Measurements from ENCODE around the gene CYCS.
A peak's percentile ranks its signal among the peaks of the same experiment; 100 is the strongest.
"Not testable (repeated sequence)": the region's sequence is repeated elsewhere in the genome, so short reads cannot be mapped to it uniquely, and the experiment has no call there.

The CYCS gene

DNA sequence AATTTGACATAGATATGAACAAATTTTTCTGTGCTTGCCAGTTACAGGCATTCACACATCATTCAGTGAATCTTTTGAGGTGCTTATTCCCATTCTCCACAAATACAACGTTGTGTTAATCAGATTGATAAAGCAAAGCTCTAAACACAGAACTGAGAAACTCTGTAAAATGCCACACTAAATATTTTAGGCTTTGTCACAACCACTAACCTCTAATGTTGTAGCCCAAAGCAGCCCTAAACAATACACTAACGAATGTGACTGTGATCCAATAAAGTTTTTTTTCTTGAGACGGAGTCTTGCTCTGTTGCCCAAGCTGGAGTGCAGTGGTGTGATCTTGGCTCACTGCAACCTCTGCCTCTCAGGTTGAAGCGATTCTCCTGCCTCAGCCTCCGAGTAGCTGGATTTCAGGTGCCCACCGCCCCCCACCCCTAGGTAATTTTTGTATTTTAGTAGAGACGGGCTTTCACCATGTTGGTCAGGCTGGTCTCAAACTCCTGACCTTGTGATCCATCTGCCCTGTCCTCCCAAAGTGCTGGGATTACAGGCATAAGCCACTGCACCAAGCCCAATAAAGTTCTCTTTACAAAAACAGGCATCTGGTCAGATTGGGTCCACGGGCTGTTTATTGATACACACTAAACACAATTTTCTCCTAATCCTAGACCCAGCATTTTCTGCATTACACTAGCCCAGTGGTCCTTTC is 6.9 kb downstream of the CYCS start:
- DNase-seq (ENCODE audit: low spot score) = no peak

DNA sequence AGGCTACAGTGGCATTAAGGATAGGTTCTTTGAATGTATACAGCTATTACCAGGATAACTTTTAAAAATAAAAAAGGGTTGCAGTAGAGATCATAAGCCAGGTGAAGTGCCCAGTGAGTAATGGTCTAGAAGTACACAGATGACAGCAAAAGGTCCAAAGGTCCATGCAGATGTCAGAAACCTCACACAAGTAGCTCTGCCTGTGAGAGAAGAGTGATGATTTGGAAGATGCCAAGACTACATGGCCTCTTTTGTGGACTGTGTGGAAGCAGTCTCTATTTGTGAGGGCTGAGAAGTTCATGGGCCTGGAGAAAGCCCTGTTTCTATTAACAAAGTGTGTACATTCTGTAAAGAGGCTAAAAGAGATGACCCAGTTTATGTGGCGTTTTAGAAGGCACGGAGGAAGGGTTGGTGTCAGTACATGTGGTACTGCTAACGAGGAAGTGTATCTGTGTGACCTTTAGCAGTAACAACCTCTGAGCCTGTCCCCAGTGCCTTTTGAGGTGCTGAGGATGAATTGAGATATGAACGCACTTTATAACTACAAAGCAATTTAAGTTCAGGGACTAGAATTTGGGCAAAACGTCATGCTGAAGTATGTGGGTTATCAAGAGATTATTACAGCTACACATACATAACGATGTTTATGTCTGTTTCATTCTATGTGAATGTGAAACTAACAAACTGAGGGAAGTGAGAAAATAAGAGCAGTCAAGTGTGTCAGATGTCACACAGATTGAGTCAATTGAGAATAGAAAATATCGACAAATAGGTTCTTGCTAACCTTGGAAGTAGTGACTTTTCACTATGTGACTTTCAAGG is 7.6 kb downstream of the CYCS start:
- no peak for DNase-seq (ENCODE audit: low spot score)

DNA sequence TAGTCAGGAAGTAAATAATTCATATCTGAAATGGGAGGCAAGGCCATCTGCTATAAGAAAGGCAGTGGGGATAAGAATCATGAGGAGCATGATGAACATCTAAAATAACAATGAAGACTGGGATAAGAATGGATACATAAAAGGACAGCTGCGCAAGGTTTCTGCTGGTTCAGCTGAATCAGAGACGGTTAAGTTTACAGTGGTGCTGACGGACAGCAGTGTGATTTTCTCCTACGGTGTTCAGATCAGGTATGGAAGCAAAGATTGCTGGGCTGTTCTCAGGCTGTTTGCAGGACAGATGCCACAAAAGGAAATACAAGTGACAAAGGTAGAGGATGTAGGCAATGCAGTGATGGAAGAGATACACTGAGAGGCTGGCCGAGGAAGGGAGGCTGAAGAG is 8.4 kb downstream of the CYCS start:
- no peak for DNase-seq (ENCODE audit: low spot score)

DNA sequence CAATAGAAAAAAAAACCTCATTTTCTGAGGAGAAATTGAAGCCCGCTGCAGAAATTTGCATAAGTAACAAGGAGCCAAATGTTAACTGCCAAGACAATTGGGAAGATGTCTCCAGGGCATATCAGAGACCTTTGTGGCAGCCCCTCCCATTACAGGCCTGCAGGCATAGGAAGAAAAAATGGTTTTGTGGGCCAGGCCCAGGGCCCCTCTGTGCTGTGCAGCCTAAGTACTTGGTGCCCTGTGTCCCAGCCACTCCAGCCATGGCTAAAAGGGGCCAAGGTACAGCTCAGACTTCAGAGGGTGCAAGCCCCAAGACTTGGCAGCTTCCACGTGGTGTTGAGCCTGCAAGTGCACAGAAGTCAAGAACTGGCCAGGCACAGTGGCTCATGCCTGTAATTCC is 14.5 kb downstream of the CYCS start:
- DNase-seq (ENCODE audit: low spot score) = not testable (repeated sequence)

DNA sequence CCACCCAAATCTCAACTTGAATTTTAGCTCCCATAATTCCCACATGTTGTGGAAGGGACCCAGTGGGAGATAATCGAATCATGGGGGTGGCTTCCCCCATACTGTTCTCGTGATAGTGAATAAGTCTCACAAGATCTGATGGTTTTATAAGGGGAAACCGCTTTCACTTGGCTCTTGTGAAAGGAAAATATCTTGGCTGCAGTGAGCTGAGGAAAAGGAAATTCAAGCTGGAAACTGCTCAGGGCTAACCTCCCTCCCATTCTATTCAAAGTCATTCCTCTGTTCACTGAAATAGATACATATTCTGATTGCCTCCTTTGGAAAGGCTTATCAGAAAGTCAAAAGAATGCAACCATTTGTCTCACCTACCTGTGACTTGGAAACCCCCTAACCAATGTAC is 15.8 kb downstream of the CYCS start:
- DNase-seq (ENCODE audit: low spot score) = no peak

DNA sequence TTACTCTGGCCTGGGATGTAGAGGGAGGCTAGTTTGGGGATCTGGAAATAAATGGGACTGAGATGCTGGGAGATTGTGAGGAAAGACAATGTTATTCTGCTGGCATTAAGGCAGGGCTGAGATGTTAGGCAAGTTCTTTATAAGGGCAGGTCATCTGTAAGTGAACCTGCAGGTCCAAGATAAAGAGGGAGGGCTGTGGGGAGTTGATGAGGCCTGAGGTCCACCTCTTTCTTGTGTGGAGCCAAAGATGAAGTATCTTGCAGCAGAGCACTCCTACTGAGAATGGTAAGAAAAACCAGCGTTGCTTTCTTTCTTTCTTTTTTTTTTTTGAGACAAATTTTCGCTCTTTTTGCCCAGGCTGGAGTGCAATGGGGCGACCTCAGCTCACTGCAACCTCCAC is 19.1 kb downstream of the CYCS start:
- no peak for DNase-seq (ENCODE audit: low spot score)

DNA sequence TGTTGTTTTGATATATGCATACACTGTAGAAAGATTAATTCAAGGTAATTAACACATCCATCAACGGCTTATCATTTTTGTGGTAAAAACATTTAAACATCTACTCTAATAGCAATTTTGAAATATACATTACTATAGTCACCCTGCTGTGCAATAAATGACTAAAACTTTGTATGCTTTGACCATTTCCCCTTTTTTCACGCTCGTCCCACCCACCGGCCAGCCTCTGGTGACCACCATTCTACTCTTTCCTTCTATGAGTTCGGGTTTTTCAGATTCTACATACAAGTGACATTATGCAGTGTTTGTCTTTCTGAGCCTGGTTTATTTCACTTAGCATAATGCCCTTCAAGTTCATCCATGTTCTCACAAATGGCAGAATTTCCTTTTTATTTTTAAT is 21.3 kb downstream of the CYCS start:
- DNase-seq (ENCODE audit: low spot score) = no peak

DNA sequence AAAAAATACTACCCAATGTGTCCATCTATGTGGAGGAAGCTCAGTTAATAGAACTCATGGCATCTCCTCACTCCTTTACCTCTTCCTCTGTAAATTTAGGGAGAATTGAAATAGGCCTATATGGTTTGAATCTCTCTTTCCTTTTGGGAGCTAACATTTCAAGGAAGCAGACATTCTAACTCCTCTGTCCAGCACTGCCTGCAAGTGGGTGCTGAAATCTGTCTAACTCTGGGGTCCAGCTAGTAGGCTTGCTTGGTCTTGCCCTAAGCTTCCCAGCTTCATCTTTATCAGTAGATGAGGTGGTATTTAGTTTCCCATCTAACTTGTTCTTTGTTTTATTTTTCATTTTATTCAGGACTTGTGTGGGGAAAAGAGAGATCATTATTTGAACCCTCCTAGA is 23.2 kb downstream of the CYCS start:
- no peak for DNase-seq (ENCODE audit: low spot score)

DNA sequence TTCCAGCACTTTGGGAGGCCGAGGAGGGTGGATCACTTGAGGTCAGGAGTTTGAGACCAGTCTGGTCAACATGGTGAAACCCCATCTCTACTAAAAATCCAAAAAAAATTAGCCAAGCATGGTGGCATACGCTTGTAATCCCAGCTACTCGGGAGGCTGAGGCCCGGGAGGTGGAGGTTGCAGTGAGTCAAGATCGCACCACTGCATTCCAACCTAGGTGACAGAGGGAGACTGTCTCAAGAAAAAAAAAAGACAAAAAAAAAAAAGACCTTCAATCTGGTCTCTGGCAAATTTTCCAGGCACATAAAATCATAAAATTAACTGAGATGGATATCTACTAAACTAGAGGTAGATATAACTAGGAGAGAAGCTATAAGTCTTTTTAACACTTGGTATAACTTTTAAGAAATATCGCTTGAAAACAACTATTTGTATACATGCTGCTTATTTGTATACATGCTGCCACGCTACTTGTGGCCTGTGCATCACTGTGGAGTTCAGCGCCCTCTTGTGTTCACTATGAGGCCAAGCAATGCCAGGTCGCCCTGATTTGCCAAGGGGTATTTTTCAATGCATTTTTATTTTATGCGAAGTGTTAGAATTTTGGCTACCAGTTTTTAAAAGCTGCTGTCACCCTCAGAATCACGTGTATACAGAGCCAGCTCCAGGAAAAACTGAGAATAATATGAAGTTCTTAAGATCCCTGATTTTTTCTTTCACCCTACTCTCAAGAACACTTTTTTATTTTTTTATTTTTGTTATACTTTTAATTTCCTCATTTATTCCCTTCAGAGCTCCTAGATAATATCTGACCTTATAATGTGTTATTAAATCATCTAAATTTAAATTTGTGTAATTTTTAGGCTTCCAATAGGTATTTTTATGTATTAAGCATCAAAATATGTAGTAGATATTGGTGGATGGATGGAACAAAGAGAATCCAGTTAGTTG is 26.7 kb downstream of the CYCS start:
- DNase-seq (ENCODE audit: low spot score) = peak; percentile 77

DNA sequence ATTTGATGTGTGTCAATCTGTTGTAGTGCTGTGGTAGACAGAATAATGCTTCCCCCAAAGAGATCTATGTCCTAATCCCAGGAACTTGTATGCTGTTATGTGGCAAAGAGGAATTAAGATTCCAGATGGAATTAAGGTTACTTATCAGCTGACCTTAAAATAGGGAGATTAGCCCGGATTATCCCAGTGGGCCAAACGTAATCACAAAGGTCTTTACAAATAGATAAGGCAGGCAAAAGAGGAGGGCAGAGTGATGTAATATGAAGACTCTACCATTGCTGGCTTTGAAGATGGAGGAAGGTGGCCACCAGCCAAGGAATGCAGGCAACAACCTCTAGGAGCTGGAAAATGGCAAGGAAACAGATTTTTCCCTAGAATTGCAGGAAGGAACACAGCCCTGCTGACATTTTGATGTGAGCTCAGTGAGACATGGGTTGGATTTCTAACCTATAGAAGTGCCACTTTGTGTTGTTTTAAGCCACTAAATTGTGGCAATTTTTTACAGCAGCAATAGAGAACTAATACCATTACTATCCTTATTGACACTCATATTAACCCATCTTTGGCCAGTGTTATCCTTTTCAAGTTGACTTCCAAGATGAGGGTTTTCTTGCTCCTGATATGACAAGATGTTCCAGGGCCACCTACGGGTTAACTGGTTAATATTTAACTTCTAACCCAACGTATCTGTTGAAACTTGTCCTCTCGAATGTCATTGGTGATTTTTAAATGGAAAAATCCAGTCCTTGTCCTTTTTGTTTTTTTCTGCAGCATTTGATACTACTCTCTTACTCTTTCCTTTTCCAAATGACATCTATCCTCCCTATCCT is 29.3 kb downstream of the CYCS start:
- no peak for DNase-seq (ENCODE audit: low spot score)

DNA sequence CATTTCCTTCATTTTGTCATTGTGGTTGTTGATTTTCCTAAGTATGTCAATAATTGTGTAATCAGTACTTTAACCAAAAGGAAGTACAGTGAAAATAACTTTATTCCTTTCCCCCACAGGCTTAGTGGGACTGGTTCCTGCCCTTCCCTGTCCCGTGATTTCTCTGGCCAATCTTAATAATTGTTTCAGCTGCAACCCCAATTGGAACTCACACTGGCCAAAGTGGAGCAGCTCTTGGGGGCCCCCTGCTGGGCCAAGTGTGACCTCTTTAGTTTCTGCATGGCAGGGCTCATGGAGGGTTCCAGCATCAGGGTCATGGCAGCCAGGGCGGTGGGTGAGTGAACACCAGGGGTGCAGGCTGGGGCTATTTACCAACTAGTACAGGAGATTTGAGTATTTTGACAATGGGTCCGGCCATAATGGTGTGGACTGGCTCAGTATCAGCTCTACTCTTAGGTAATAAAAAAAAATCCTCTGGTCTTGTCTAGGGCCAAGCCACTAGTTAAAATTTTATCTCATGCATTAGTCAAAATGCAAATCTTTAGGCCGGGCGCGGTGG is 31.7 kb downstream of the CYCS start:
- DNase-seq (ENCODE audit: low spot score) = peak; percentile 74

DNA sequence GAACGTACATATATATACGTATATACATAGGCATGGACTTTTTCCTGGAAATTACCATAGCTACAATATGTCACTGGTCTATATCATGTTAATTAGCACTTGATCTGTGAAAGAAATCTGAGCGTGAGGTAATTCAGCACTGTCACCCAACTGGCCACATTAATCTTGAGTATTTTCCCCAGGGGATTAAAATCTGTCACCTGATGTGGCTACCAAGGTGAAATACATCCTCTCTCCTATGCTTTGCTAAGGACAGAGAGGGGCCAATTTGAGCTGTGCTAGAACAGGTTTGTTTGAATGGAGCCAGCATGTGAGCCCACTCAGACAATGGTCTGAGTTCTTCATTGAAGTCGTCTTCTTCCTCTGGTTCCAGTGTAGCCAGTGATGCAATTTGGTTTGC is 33.3 kb downstream of the CYCS start:
- no peak for DNase-seq (ENCODE audit: low spot score)

DNA sequence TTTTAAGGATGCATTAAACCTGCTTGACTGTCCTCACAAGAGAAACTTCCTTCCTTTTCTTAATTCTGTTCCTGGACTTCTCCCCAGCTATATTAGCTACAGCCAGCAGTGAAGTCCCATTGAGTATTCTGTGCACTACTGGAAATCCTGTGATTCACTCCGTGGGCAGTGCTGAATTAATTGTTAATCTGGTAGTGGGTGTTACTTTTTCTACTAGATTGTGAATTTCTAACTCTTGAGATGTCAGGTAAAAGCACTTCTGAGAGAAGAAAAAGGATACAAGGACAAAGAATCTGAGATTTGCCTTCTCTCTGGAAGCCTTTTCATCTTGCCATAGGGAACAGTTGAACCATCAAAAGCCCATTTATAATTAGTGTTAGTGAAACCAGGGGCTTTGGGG is 33.9 kb downstream of the CYCS start:
- no peak for DNase-seq (ENCODE audit: low spot score)

DNA sequence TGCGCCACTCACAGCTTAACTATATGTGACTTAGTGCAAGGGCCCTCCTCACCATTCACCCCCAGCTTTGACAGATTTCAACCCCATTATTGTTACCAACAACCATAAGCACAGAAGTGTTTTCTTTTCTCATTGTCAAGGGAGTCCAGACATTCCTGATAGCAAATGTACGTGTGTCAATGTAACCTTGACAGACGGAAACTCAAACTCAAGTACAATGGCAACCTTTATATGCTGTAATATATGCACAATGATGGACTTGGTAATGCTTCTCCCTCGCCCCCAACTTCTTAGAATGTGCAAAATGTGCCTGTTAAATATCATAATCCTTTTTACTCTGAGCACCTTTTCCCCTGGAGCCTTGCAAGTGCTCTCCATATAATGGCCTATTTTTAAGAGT is 34.7 kb downstream of the CYCS start:
- DNase-seq (ENCODE audit: low spot score) = no peak

DNA sequence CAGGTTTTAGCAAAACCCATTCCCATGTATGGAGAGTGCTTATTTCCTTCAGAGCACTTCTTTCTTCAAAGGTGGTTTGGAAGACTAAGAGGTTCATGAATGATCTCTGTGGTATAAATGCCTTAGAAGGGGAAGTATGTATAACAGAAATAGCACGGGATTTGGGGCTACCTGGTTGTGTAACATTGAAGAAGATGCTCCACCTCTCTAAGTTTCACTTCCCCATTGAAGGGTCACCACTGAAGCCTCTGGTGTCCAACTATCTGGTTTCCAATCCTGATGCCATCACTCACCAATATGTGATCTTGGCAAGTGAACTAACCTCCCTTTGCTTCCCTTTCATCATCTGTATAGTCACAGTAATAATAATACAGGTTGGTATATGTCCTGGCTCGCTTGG is 37.2 kb downstream of the CYCS start:
- no peak for DNase-seq (ENCODE audit: low spot score)

DNA sequence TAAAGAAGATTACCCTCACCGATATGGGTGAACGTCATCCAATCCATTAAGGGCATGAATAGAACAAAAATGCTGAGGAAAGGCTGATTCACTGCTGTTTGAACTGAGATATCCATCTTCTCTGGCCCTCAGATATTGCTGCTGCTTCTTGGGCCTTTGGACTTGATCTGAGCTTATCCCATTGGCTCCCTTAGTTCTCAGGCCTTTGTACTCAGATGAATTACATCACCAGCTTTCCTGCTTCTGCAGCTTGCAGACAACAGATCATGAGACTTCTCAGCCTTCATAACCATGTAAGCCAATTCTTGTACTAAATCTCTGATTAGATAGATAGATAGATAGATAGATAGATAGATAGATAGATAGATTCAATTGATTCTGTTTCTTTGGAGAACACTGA is 40.2 kb downstream of the CYCS start:
- DNase-seq (ENCODE audit: low spot score) = no peak

DNA sequence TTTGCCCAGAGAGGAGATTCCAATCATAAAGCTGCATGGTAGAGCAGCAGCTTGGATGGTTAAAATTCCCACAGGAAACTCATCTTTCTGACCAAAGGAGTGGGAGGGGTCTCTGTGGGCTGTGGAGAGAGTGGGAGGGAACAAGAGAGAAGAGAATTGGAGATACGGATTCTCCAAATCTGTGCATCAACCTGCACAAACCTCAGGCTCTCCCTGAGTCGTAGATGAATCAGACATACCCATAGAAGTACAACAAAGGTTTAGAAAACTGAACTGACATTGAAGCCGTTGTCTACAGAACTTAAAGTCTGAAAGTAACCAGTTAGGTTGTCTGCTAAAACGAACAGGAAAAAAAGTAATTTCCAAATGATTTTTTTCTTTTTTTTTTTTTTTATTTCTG is 41.9 kb downstream of the CYCS start:
- DNase-seq (ENCODE audit: low spot score) = no peak

DNA sequence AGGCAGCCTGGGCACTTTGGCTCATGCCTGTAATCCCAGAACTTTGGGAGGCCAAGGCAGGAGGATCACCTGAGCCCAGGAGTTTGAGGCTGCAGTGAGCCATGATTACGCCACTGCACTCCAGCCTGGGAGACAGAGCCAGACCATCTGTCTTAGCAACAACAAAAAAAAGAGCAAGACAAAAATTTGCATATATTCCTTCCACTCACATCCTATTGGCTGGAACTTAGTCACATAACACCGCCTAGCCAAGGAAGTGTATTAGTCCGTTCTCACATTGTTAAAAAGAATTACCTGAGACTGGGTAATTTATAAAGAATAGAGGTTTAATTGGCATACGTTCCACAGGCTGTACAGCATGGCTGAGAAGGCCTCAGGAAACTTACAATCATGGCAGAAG is 43.0 kb downstream of the CYCS start:
- DNase-seq (ENCODE audit: low spot score) = not testable (repeated sequence)

DNA sequence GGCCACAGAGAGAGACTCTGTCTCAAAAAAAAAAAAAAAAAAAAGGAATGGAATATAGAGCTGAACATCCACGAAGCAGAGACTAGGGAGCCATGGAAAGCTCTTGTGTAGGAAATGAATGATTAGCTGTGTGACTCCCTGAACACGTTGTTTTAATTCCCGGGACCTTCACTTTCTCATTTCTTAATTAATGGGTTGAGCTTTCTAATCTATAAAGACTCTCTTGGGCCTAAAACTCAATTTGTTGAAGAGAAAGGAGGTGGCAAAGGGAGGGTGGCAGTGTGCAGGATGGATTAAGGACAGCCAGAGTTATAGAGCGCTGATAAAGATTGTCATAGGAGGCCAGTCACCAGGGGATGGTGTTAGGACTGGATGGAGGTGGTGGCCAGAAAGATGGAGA is 48.0 kb downstream of the CYCS start:
- no peak for DNase-seq (ENCODE audit: low spot score)

DNA sequence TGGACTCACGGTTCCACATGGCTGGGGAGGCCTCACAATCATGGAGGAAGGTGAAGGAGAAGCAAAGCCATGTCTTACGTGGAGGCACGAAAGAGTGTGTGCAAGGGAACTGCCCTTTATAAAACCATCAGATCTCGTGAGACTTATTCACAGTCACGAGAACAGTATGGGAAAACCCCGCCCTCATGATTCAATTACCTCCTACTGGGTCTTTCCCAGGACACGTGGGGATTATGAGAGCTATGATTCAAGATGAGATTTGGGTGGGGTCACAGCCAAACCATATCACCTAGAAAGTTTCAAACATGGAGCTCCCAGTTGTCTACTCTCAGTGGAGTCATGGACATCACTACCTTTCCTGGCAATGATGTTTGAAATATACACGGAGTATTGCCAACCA is 49.6 kb downstream of the CYCS start:
- DNase-seq (ENCODE audit: low spot score) = no peak

DNA sequence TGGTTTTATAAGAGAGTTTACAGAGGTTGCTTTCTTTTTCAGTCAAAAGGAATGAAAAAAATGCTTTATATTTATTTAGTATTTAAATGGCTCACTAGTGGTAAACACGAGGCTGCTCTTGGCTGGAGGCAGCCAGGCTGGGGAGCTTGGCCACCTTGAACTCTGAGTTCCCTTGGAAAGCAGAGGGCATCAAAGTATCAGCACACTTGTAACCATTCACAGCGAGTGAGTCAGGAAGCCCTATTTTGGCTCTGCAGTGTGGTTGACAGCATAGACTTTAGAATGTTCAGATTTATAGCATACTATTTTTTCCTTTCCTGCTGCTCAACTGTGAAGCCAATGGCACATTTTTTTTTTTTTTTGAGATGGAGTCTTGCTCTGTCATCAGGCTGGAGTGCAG is 51.6 kb downstream of the CYCS start:
- no peak for DNase-seq (ENCODE audit: low spot score)
